RCC 7860 (cell line): ENCODE data around the gene MAGEA2.
"Not testable (repeated sequence)": the region's sequence is repeated elsewhere in the genome, so short reads cannot be mapped to it uniquely, and the experiment has no call there.

ENCODE experiments used
- DNase-seq: peaks from one replicate; pipeline ENCODE4 v3.0.0-alpha.2; 2015; ENCODE audit warnings: low spot score
- FAIRE-seq: peaks from 2 replicates; lab custom pipeline; 2012; peaks lifted over from hg19 to GRCh38; lab: Jason Lieb, UNC

MAGEA2 gene

DNA sequence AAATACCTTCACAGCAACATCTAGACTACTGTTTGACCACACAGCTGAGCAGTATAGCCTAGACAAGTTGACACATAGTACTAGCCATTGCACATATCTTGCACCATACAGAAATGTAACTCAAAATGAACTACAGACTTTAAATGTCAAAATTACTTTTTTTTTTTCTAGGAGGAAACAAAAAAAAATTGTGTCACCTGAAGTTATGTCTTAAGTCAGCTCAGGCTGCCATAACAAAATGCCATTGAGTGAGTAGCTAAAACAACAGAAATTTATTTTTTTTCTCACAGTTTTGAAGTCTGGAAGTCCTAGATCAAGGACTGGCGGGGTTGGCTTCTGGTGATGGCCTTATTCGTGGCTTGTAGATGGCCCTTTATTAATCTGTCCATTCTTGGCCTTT, 44.5 kb downstream of the MAGEA2 start, which contains the start of gene CSAG2:
Gene CSAG2 (minus strand): TSS at position 101 of the 400 bp plus-strand sequence. CDS start 161 bp downstream, outside the sequence.
- not testable (repeated sequence) for FAIRE-seq, DNase-seq

DNA sequence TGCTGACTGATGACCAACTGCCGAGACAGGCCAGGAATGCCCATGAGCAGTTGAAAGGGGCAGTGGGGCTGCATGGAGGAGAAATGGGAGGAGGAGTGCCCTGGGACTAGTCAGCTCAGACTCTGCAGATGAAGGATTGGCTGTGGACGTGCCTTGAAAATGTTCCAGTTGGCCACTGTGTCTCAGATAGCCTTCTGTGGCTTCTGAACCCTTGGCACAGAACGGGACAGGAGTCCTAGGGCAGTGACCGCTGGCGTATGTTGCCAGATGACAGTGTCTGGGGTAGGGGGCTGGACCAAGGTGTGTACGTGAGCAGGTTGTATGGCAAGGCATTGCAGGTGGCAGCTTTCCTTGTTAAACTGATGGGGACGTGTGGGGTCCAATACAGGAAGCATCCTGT, 47.1 kb downstream of the MAGEA2 start:
- not testable (repeated sequence) for FAIRE-seq, DNase-seq

DNA sequence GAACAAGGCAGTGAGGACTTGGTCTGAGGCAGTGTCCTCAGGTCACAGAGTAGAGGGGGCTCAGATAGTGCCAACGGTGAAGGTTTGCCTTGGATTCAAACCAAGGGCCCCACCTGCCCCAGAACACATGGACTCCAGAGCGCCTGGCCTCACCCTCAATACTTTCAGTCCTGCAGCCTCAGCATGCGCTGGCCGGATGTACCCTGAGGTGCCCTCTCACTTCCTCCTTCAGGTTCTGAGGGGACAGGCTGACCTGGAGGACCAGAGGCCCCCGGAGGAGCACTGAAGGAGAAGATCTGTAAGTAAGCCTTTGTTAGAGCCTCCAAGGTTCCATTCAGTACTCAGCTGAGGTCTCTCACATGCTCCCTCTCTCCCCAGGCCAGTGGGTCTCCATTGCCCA, 53.3 kb downstream of the MAGEA2 start:
- DNase-seq, FAIRE-seq: not testable (repeated sequence)
